K562 (cell line): ENCODE data around the gene PIGL.

Experiments used
- ATF1 ChIP-seq, 2 experiments: fragments of 450-650 bp in 1 of 2; IDR thresholded peaks; 2 replicates each; pipeline ENCODE4 v1.6.1; 2016; ENCODE audit warnings: missing compliant biosample characterization in 1 of 2, missing genetic modification characterization in 1 of 2
- HDAC6 ChIP-seq: IDR thresholded peaks from 2 replicates; pipeline ENCODE4 v1.6.1; 2012; ENCODE audit warnings: low read depth, mild to moderate bottlenecking, control low read depth, inconsistent platforms, low read length, moderate library complexity
- KAT8 ChIP-seq: fragments of 450-650 bp; IDR thresholded peaks from 2 replicates; pipeline ENCODE4 v1.6.1; 2016; ENCODE audit warnings: low read depth, mild to moderate bottlenecking
- NR2C1 ChIP-seq, 2 experiments: fragments of 450-650 bp; IDR thresholded peaks; 2 replicates each; pipeline ENCODE4 v1.6.1; 2017; ENCODE audit warnings: mild to moderate bottlenecking in 2 of 2, antibody characterized with exemption in 1 of 2, inconsistent platforms in 1 of 2, missing compliant biosample characterization in 1 of 2, missing genetic modification characterization in 1 of 2
- RAD21 ChIP-seq, 2 experiments: fragments of 250-450 bp in 1 of 2; fragments of 450-650 bp in 1 of 2; sonication (Bioruptor Pico) in 1 of 2; formaldehyde crosslinking in 1 of 2; IDR thresholded peaks in 1 of 2; conservative IDR thresholded peaks in 1 of 2; 2 replicates each; pipeline versions ENCODE4 v1.4.0 to v1.8.0; 2020 to 2022; ENCODE audit warnings: mild to moderate bottlenecking in 2 of 2, moderate library complexity in 1 of 2
- TF ChIP-seq, protein P1 (sequence below), 3 experiments: IDR thresholded peaks in 2 of 3; conservative IDR thresholded peaks in 1 of 3; 2 replicates each; pipeline ENCODE4 v1.5.1; 2011 to 2012; ENCODE audit warnings: low read length in 3 of 3, mild to moderate bottlenecking in 3 of 3, control low read depth in 2 of 3, improper control_type of control experiment in 1 of 3, inconsistent platforms in 1 of 3, low read depth in 1 of 3, mixed read lengths in 1 of 3, moderate library complexity in 1 of 3; ENCODE audit not compliant: insufficient read depth in 2 of 3
- TF ChIP-seq, protein P2 (sequence below): fragments of 450-650 bp; IDR thresholded peaks from 2 replicates; pipeline ENCODE4 v1.6.1; 2018; ENCODE audit not compliant: partially characterized antibody
- TF ChIP-seq, protein P3 (sequence below): fragments of 250-450 bp; sonication (Bioruptor Pico); IDR thresholded peaks from 2 replicates; pipeline ENCODE4 v1.5.0; 2020; ENCODE audit warnings: mild to moderate bottlenecking
- TF ChIP-seq, protein P4 (sequence below): sonication (generic); formaldehyde crosslinking; IDR thresholded peaks from 2 replicates; pipeline ENCODE4 v1.8.0; 2023; ENCODE audit warnings: mild to moderate bottlenecking, missing genetic modification reagents

DNA sequence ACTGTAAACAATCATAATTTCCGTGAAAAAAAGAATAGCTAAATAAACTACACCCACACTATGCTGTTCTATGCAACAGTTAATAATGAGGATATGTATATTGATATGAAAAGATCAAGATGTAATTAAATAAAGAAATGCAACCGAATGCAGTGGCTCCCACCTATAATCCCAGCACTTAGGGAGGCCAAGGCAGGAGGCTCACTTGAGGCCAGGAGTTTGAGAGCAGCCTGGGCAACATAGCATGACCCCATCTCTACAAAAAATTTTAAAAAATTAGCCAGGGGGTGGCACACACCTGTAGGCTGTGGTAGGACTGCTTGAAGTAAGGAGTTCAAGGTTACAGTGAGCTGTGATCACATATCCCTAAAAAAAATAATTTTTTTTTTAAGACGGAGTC, 121.4 kb downstream of the PIGL start:
- no peak for TF ChIP-seq NR2C1 (IDR thresholded peaks at IDR 0.05)
- TF ChIP-seq NR2C1 (tag; IDR thresholded peaks at IDR 0.05), result no peak
- TF ChIP-seq, protein P1, sequence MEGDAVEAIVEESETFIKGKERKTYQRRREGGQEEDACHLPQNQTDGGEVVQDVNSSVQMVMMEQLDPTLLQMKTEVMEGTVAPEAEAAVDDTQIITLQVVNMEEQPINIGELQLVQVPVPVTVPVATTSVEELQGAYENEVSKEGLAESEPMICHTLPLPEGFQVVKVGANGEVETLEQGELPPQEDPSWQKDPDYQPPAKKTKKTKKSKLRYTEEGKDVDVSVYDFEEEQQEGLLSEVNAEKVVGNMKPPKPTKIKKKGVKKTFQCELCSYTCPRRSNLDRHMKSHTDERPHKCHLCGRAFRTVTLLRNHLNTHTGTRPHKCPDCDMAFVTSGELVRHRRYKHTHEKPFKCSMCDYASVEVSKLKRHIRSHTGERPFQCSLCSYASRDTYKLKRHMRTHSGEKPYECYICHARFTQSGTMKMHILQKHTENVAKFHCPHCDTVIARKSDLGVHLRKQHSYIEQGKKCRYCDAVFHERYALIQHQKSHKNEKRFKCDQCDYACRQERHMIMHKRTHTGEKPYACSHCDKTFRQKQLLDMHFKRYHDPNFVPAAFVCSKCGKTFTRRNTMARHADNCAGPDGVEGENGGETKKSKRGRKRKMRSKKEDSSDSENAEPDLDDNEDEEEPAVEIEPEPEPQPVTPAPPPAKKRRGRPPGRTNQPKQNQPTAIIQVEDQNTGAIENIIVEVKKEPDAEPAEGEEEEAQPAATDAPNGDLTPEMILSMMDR (IDR thresholded peaks at IDR 0.05 in 2 of 3, conservative IDR thresholded peaks at IDR 0.05 in 1 of 3; ENCODE audit: insufficient read depth in 2 of 3, low read depth in 1 of 3, low read length in 3 of 3), result no peak
- no peak for TF ChIP-seq ATF1 (CRISPR knock-in tag; IDR thresholded peaks at IDR 0.05)
- TF ChIP-seq ATF1 (tag; IDR thresholded peaks at IDR 0.05), result no peak
- TF ChIP-seq, protein P2, sequence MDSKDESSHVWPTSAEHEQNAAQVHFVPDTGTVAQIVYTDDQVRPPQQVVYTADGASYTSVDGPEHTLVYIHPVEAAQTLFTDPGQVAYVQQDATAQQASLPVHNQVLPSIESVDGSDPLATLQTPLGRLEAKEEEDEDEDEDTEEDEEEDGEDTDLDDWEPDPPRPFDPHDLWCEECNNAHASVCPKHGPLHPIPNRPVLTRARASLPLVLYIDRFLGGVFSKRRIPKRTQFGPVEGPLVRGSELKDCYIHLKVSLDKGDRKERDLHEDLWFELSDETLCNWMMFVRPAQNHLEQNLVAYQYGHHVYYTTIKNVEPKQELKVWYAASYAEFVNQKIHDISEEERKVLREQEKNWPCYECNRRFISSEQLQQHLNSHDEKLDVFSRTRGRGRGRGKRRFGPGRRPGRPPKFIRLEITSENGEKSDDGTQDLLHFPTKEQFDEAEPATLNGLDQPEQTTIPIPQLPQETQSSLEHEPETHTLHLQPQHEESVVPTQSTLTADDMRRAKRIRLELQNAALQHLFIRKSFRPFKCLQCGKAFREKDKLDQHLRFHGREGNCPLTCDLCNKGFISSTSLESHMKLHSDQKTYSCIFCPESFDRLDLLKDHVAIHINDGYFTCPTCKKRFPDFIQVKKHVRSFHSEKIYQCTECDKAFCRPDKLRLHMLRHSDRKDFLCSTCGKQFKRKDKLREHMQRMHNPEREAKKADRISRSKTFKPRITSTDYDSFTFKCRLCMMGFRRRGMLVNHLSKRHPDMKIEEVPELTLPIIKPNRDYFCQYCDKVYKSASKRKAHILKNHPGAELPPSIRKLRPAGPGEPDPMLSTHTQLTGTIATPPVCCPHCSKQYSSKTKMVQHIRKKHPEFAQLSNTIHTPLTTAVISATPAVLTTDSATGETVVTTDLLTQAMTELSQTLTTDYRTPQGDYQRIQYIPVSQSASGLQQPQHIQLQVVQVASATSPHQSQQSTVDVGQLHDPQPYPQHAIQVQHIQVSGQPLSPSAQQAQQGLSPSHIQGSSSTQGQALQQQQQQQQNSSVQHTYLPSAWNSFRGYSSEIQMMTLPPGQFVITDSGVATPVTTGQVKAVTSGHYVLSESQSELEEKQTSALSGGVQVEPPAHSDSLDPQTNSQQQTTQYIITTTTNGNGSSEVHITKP, result no peak
- TF ChIP-seq, protein P3, sequence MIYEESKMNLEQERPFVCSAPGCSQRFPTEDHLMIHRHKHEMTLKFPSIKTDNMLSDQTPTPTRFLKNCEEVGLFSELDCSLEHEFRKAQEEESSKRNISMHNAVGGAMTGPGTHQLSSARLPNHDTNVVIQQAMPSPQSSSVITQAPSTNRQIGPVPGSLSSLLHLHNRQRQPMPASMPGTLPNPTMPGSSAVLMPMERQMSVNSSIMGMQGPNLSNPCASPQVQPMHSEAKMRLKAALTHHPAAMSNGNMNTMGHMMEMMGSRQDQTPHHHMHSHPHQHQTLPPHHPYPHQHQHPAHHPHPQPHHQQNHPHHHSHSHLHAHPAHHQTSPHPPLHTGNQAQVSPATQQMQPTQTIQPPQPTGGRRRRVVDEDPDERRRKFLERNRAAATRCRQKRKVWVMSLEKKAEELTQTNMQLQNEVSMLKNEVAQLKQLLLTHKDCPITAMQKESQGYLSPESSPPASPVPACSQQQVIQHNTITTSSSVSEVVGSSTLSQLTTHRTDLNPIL (CRISPR knock-in tag), result no peak
- TF ChIP-seq, protein P4, sequence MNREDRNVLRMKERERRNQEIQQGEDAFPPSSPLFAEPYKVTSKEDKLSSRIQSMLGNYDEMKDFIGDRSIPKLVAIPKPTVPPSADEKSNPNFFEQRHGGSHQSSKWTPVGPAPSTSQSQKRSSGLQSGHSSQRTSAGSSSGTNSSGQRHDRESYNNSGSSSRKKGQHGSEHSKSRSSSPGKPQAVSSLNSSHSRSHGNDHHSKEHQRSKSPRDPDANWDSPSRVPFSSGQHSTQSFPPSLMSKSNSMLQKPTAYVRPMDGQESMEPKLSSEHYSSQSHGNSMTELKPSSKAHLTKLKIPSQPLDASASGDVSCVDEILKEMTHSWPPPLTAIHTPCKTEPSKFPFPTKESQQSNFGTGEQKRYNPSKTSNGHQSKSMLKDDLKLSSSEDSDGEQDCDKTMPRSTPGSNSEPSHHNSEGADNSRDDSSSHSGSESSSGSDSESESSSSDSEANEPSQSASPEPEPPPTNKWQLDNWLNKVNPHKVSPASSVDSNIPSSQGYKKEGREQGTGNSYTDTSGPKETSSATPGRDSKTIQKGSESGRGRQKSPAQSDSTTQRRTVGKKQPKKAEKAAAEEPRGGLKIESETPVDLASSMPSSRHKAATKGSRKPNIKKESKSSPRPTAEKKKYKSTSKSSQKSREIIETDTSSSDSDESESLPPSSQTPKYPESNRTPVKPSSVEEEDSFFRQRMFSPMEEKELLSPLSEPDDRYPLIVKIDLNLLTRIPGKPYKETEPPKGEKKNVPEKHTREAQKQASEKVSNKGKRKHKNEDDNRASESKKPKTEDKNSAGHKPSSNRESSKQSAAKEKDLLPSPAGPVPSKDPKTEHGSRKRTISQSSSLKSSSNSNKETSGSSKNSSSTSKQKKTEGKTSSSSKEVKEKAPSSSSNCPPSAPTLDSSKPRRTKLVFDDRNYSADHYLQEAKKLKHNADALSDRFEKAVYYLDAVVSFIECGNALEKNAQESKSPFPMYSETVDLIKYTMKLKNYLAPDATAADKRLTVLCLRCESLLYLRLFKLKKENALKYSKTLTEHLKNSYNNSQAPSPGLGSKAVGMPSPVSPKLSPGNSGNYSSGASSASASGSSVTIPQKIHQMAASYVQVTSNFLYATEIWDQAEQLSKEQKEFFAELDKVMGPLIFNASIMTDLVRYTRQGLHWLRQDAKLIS (CRISPR knock-in tag), result no peak
- no peak for TF ChIP-seq HDAC6
- no peak for TF ChIP-seq RAD21 (CRISPR knock-in tag; conservative IDR thresholded peaks at IDR 0.05 in 1 of 2, IDR thresholded peaks at IDR 0.05 in 1 of 2)
- no peak for TF ChIP-seq KAT8
